Measurements from ENCODE around the gene FKBP11. TPM values are rescaled to one million over a fixed set of nuclear protein-coding genes. Genes with fewer than 3 reads are reported as not detected.
"Not testable (repeated sequence)": the region's sequence is repeated elsewhere in the genome, so short reads cannot be mapped to it uniquely, and the experiment has no call there.

Gene FKBP11
- total and polyA plus RNA-seq, 2 donors (not counting 3 experiments of a cell fraction or from before 2014, with no cell fraction given) = 74.2 to 81.2 TPM

GRCh38 chr12:48910196-48910595 is 15.1 kb downstream of the FKBP11 start:
- dilution Hi-C loops (cut with MboI; ENCODE audit: extremely low pct_ligation_motif_present, low sequenced_read_pairs) = no loop called here
- Histone ChIP-seq H3K9ac (replicated peaks; ENCODE audit: extremely low read depth, insufficient read depth, low read length) (no peak overlapping the region), H3K4me2 (ENCODE audit: insufficient read depth, low read length) (no peak overlapping the region), H4K20me1 (replicated peaks; ENCODE audit: control insufficient read depth, extremely low read depth, insufficient read depth, low read length) (no peaks in the 10 kb centered on the region), H3K36me3 (ENCODE audit: control insufficient read depth in 2 of 2, extremely low read depth in 1 of 2, insufficient read depth in 2 of 2, low read length in 2 of 2) (no peaks in the 10 kb centered on the region), H3K4me1 (ENCODE audit: control insufficient read depth, extremely low read depth, insufficient read depth, low read length) (no peaks in the 10 kb centered on the region), H3K27me3 (ENCODE audit: control insufficient read depth in 2 of 2, insufficient read depth in 2 of 2, low read length in 2 of 2) (no peaks in the 10 kb centered on the region), H3K4me3 (replicated peaks in 1 of 3; ENCODE audit: insufficient read depth in 1 of 3, low read depth in 1 of 3, low read length in 3 of 3) (no peak overlapping the region), H3K9me3 (replicated peaks; ENCODE audit: control insufficient read depth, insufficient read depth, low read length) (no peaks in the 10 kb centered on the region), H3K79me2 (ENCODE audit: control insufficient read depth, insufficient read depth, low read length) (no peaks in the 10 kb centered on the region), H2AFZ (ENCODE audit: low read depth, low read length) (no peak overlapping the region), H3K27ac (ENCODE audit: insufficient read depth, low read depth, low read length) (no peak overlapping the region), H3K9me1 (replicated peaks; ENCODE audit: control insufficient read depth, extremely low read depth, insufficient read depth, low read length) (no peaks in the 10 kb centered on the region)
- no TSS peak for BruUV-seq (replicated peaks)
- DNase-seq (ENCODE audit: low read depth, low spot score) (no peak), FAIRE-seq (no peak)
- CTCF ChIA-PET = interaction anchor here (1.3 to 4.2 kb wide), 2 partner anchors 14 to 57 kb away, joined by 5 to 22 read pairs; partner anchors contain the start of gene FKBP11
- intact Hi-C loops (cut with micrococcal nuclease) = no loop called here
- TF ChIP-seq POLR2A (IDR thresholded peaks at IDR 0.05; ENCODE audit: low read depth, low read length) (no peak), MAX (IDR thresholded peaks at IDR 0.05; ENCODE audit: insufficient read depth, insufficient read length) (no peak), FOS (IDR thresholded peaks at IDR 0.05; ENCODE audit: borderline replicate concordance, insufficient read depth, low read length) (no peak)
- POLR2A ChIA-PET = no interaction called here

- H3K36me3 ChIP-seq (ENCODE audit: control insufficient read depth in 2 of 2, extremely low read depth in 1 of 2, insufficient read depth in 2 of 2, low read length in 2 of 2); H3K9me3 ChIP-seq (replicated peaks; ENCODE audit: control insufficient read depth, insufficient read depth, low read length); H3K79me2 ChIP-seq (ENCODE audit: control insufficient read depth, insufficient read depth, low read length); H3K4me2 ChIP-seq (ENCODE audit: insufficient read depth, low read length); H3K9me1 ChIP-seq (replicated peaks; ENCODE audit: control insufficient read depth, extremely low read depth, insufficient read depth, low read length); intact Hi-C loops (cut with micrococcal nuclease); BruUV-seq (replicated peaks); H4K20me1 ChIP-seq (replicated peaks; ENCODE audit: control insufficient read depth, extremely low read depth, insufficient read depth, low read length); POLR2A ChIA-PET; FAIRE-seq; H3K27me3 ChIP-seq (ENCODE audit: control insufficient read depth in 2 of 2, insufficient read depth in 2 of 2, low read length in 2 of 2); H3K4me3 ChIP-seq (replicated peaks in 1 of 3; ENCODE audit: insufficient read depth in 1 of 3, low read depth in 1 of 3, low read length in 3 of 3); DNase-seq (ENCODE audit: low read depth, low spot score); H3K27ac ChIP-seq (ENCODE audit: insufficient read depth, low read depth, low read length); dilution Hi-C loops (cut with MboI; ENCODE audit: extremely low pct_ligation_motif_present, low sequenced_read_pairs); H3K4me1 ChIP-seq (ENCODE audit: control insufficient read depth, extremely low read depth, insufficient read depth, low read length); H3K9ac ChIP-seq (replicated peaks; ENCODE audit: extremely low read depth, insufficient read depth, low read length); H2AFZ ChIP-seq (ENCODE audit: low read depth, low read length): not testable (repeated sequence)
- CTCF ChIA-PET = interaction anchor here (4.2 kb wide), 1 partner anchor 15 kb away, joined by 22 read pairs; the partner anchor contains the start of gene FKBP11
Observed at GRCh38 chr12:48909698-48910097, 15.6 kb downstream of the FKBP11 start.
